DOHH2 (cell line): ENCODE data around the gene MAGOH.

Experiments used
- H3F3A ChIP-seq: fragments of 200-600 bp; sonication (generic), shearing (Covaris generic); 2 replicates; pipeline ENCODE4 v1.6.0; 2016; ENCODE audit warnings: antibody characterized with exemption, mild to moderate bottlenecking; ENCODE audit not compliant: control insufficient read depth, insufficient read depth
- H3K27ac ChIP-seq: fragments of 200-600 bp; sonication (generic); 2 replicates; pipeline ENCODE4 v1.5.1; 2014; ENCODE audit warnings: low read depth, mild to moderate bottlenecking, low read length, moderate library complexity
- H3K27me3 ChIP-seq: fragments of 200-600 bp; sonication (generic); 2 replicates; pipeline ENCODE4 v1.6.1; 2014; ENCODE audit warnings: mild to moderate bottlenecking, low read length, mixed read lengths; ENCODE audit not compliant: control insufficient read depth
- H3K36me3 ChIP-seq: fragments of 200-600 bp; sonication (generic); 2 replicates; pipeline ENCODE4 v1.6.1; 2014; ENCODE audit warnings: mild to moderate bottlenecking, low read length, moderate library complexity, mixed read lengths; ENCODE audit not compliant: control insufficient read depth
- H3K4me1 ChIP-seq: fragments of 200-600 bp; sonication (generic); 2 replicates; pipeline ENCODE4 v1.6.1; 2014; ENCODE audit warnings: mild to moderate bottlenecking, low read length, mixed read lengths; ENCODE audit not compliant: control insufficient read depth
- H3K4me2 ChIP-seq: fragments of 200-600 bp; sonication (generic); 2 replicates; pipeline ENCODE4 v1.6.0; 2014; ENCODE audit warnings: mild to moderate bottlenecking, low read length, moderate library complexity
- H3K4me3 ChIP-seq: fragments of 200-600 bp; sonication (generic); 2 replicates; pipeline ENCODE4 v1.5.1; 2014; ENCODE audit warnings: mild to moderate bottlenecking, low read length, mixed read lengths
- H3K79me2 ChIP-seq: fragments of 200-600 bp; sonication (generic); 2 replicates; pipeline ENCODE4 v1.6.1; 2014; ENCODE audit warnings: mild to moderate bottlenecking, low read length, mixed read lengths; ENCODE audit not compliant: control insufficient read depth
- H3K9me2 ChIP-seq: fragments of 200-600 bp; sonication (generic); replicated peaks from 2 replicates; pipeline ENCODE4 v1.6.1; 2014; ENCODE audit warnings: mild to moderate bottlenecking, low read length, mixed read lengths; ENCODE audit not compliant: control insufficient read depth
- H3K9me3 ChIP-seq: fragments of 200-600 bp; sonication (generic); 2 replicates; pipeline ENCODE4 v1.6.1; 2014; ENCODE audit warnings: antibody characterized with exemption, low read length, mixed read lengths; ENCODE audit not compliant: control insufficient read depth, insufficient read depth
- H4K20me1 ChIP-seq: fragments of 200-600 bp; sonication (generic); 2 replicates; pipeline ENCODE4 v1.6.0; 2014; ENCODE audit warnings: low read depth, mild to moderate bottlenecking, antibody characterized with exemption, low read length, moderate library complexity; ENCODE audit not compliant: control insufficient read depth, insufficient read depth
- CTCF ChIP-seq: fragments of 200-600 bp; sonication (generic); IDR thresholded peaks from one replicate; pipeline ENCODE4 v1.5.1; 2014; ENCODE audit warnings: antibody characterized with exemption, mild to moderate bottlenecking, low read depth, low read length; ENCODE audit not compliant: poor library complexity, severe bottlenecking
- EZH2phosphoT487 ChIP-seq: fragments of 200-600 bp; sonication (generic); IDR thresholded peaks from 2 replicates; pipeline ENCODE4 v1.6.1; 2017; ENCODE audit warnings: borderline replicate concordance, mild to moderate bottlenecking, antibody characterized with exemption, low read length, moderate library complexity, mixed read lengths

The MAGOH gene

GRCh38 chr1:53275566-53275965, 37.2 kb upstream of the MAGOH start:
- H3K9me3 ChIP-seq: no peaks in the 10 kb centered on the region
- peaks cover 73% of the 10 kb centered on the region for H3K36me3 ChIP-seq
- H4K20me1 ChIP-seq: no peaks in the 10 kb centered on the region
- TF ChIP-seq EZH2phosphoT487 (no peak), CTCF (no peak)
- no peak overlapping the region for H3K4me2 ChIP-seq
- H3K27ac ChIP-seq: no peak overlapping the region
- no peaks in the 10 kb centered on the region for H3K79me2 ChIP-seq
- H3K27me3 ChIP-seq: no peaks in the 10 kb centered on the region
- no peaks in the 10 kb centered on the region for H3K4me1 ChIP-seq
- no peak overlapping the region for H3K4me3 ChIP-seq
- no peaks in the 10 kb centered on the region for H3K9me2 ChIP-seq
- H3F3A ChIP-seq: peaks cover 10% of the 10 kb centered on the region

- Histone ChIP-seq H3K27me3 (no peaks in the 10 kb centered on the region), H3K79me2 (no peaks in the 10 kb centered on the region), H3K9me2 (no peaks in the 10 kb centered on the region), H4K20me1 (no peaks in the 10 kb centered on the region), H3K4me1 (no peaks in the 10 kb centered on the region), H3K4me2 (no peak overlapping the region), H3K36me3 (peaks cover 72% of the 10 kb centered on the region), H3K4me3 (no peak overlapping the region), H3K27ac (no peak overlapping the region), H3K9me3 (no peaks in the 10 kb centered on the region), H3F3A (peaks cover 8% of the 10 kb centered on the region; the same call in 1 of the 2 replicates)
- TF ChIP-seq CTCF: no peak
- no peak for TF ChIP-seq EZH2phosphoT487
Observed at GRCh38 chr1:53274541-53275185, 36.3 kb upstream of the MAGOH start.

GRCh38 chr1:53274026-53274425, 35.7 kb upstream of the MAGOH start:
- no peaks in the 10 kb centered on the region for H3K4me1 ChIP-seq
- H3K27me3 ChIP-seq: no peaks in the 10 kb centered on the region
- H3F3A ChIP-seq: peaks cover 3% of the 10 kb centered on the region; the same call in 1 of the 2 replicates
- H3K27ac ChIP-seq: no peak overlapping the region
- H3K9me2 ChIP-seq: no peaks in the 10 kb centered on the region
- no peak overlapping the region for H3K4me2 ChIP-seq
- peaks cover 70% of the 10 kb centered on the region for H3K36me3 ChIP-seq
- no peaks in the 10 kb centered on the region for H3K79me2 ChIP-seq
- no peaks in the 10 kb centered on the region for H4K20me1 ChIP-seq
- no peak for TF ChIP-seq EZH2phosphoT487
- no peak for TF ChIP-seq CTCF
- H3K4me3 ChIP-seq: no peak overlapping the region
- H3K9me3 ChIP-seq: no peaks in the 10 kb centered on the region
